A673 (cell line): ENCODE measurements around the gene NRIP3.

Experiments used
- CTCF ChIP-seq: fragments of 300-800, 200-600 bp; sonication (generic); conservative IDR thresholded peaks from 2 replicates; pipeline ENCODE4 v1.5.1; 2017; ENCODE audit warnings: low read depth, mild to moderate bottlenecking, antibody characterized with exemption, low read length, moderate library complexity, mixed read lengths
- EZH2 ChIP-seq: fragments of 200-600 bp; sonication (generic); IDR thresholded peaks from 2 replicates; pipeline ENCODE4 v1.6.1; 2017; ENCODE audit warnings: borderline replicate concordance, low read depth, mild to moderate bottlenecking, mixed read lengths, antibody characterized with exemption, low read length; ENCODE audit not compliant: poor library complexity, severe bottlenecking

GRCh38 chr11:9001736-9002135 is 2.1 kb downstream of the NRIP3 start:
- TF ChIP-seq CTCF (no peak), EZH2 (no peak)
